Omental fat pad (tissue), 4 donors: ENCODE results near the gene TRIM69. TPM values are rescaled to one million over a fixed set of nuclear protein-coding genes. Genes with fewer than 3 reads are reported as not detected.

Experiments used
- ATAC-seq: fragments of 150-250 bp; one replicate; pipeline ENCODE4 v1.9.1; 2016; ENCODE audit warnings: mild to moderate bottlenecking, moderate library complexity; ENCODE audit not compliant: low FRiP score
- DNase-seq: peaks from one replicate; pipeline ENCODE4 v3.0.0-alpha.2; 2019; ENCODE audit warnings: low spot score
- small RNA-seq: library from RNA; depleted of rRNA; stranded (forward); fragments of <200 nt; gene quantifications from one replicate; pipeline ENCODE3, GENCODE V24; 2016
- total RNA-seq, 4 donors: library from RNA; depleted of rRNA; stranded (reverse); fragments of >200 nt; gene quantifications; one replicate each; pipeline ENCODE4 v1.1.0, GENCODE V29; 2016
- TF ChIP-seq, protein P1 (sequence below), 3 donors: fragments of 450-650 bp; IDR thresholded peaks; one replicate each; pipeline ENCODE4 v1.5.1; 2016 to 2017; ENCODE audit warnings: antibody characterized with exemption in 3 of 3, mild to moderate bottlenecking in 3 of 3, moderate library complexity in 2 of 3

TRIM69 gene
- total RNA-seq, 4 donors from 2014 or later = 11.9 to 31.1 (median 16.3) TPM

DNA sequence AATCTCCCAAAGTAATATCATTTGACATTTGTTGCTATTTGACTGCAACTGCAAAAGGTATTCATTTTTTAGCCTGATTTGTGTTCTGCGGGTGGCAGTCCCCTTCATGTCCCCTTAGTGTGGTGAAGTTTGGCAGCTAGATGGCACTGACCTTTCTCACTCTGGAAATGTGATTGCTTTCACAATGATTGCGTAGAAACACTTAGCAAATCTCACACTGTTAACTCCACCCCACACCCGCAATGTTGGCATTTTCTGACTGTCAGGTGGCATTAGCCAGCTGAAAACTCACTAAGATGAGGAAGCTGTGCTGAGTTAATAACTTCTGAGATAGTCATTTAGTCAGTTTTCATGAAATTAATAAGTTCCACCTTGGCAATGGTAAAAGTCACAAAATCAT is 76.9 kb downstream of the TRIM69 start:
- TF ChIP-seq, protein P1, sequence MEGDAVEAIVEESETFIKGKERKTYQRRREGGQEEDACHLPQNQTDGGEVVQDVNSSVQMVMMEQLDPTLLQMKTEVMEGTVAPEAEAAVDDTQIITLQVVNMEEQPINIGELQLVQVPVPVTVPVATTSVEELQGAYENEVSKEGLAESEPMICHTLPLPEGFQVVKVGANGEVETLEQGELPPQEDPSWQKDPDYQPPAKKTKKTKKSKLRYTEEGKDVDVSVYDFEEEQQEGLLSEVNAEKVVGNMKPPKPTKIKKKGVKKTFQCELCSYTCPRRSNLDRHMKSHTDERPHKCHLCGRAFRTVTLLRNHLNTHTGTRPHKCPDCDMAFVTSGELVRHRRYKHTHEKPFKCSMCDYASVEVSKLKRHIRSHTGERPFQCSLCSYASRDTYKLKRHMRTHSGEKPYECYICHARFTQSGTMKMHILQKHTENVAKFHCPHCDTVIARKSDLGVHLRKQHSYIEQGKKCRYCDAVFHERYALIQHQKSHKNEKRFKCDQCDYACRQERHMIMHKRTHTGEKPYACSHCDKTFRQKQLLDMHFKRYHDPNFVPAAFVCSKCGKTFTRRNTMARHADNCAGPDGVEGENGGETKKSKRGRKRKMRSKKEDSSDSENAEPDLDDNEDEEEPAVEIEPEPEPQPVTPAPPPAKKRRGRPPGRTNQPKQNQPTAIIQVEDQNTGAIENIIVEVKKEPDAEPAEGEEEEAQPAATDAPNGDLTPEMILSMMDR (IDR thresholded peaks at IDR 0.05) = no peak
- DNase-seq (no peak), ATAC-seq (no peak)

Small RNAs within 50 kb of the gene (small RNA-seq; reads per million reads assigned to genes)
- gene RF00019 = not detected

Other genes starting within 250 kb of the TRIM69 start
- 100 to 1,000 TPM in 1 of 4 donors, 10 to 100 TPM in 3; 45.0 to 155 (median 53.8) TPM for gene EIF3J, start 199.4 kb upstream of the TRIM69 start, total RNA-seq
- 100 to 1,000 TPM in 1 of 4 donors, 10 to 100 TPM in 3; 57.8 to 115 (median 63.3) TPM for gene SPG11, start 72.9 kb upstream of the TRIM69 start, total RNA-seq
- 1 to 10 TPM; 1.0 to 5.4 (median 2.1) TPM for gene PATL2, start 25.2 kb upstream of the TRIM69 start, total RNA-seq
- gene B2M, start 25.0 kb upstream of the TRIM69 start, total RNA-seq = 1,000 to 10,000 TPM; 3,373 to 5,667 (median 4,138) TPM
- gene TERB2, start 220.2 kb downstream of the TRIM69 start, total RNA-seq = not detected